Endothelial cell of umbilical vein (primary cell): ENCODE measurements around the gene HTR7. TPM values are rescaled to one million over a fixed set of nuclear protein-coding genes. Genes with fewer than 3 reads are reported as not detected.

Experiments used
- BruUV-seq: library from RNA; stranded (reverse); fragments of 400-500 nt; replicated peaks from 2 replicates; lab custom pipeline; 2021; lab: Mats Ljungman, UMichigan
- CTCF ChIA-PET: fragments of 300-600, 350-600 bp; sonication (Branson Sonifier 250); formaldehyde crosslinking; loops from one replicate; lab custom pipeline; 2021; ENCODE audit warnings: antibody characterized with exemption, inconsistent platforms; lab: Charles Lee
- POLR2A ChIA-PET: fragments of 300-600, 350-600 bp; sonication (Branson Sonifier 250); formaldehyde crosslinking; loops from one replicate; lab custom pipeline; 2021; ENCODE audit warnings: antibody characterized with exemption, inconsistent platforms; lab: Charles Lee
- DNase-seq: peaks from one replicate; pipeline ENCODE4 v3.0.0-alpha.2; 2011; ENCODE audit warnings: low read depth, low spot score
- FAIRE-seq: peaks from 2 replicates; lab custom pipeline; 2011; peaks lifted over from hg19 to GRCh38; lab: Jason Lieb, UNC
- H2AFZ ChIP-seq: 2 replicates; pipeline ENCODE4 v1.6.0; 2012; ENCODE audit warnings: low read depth, low read length, control low read depth, inconsistent platforms
- H3K27ac ChIP-seq: 2 replicates; pipeline ENCODE4 v1.5.1; 2011; ENCODE audit warnings: low read depth, mild to moderate bottlenecking, control low read depth, low read length, moderate library complexity; ENCODE audit not compliant: insufficient read depth
- H3K27me3 ChIP-seq, 2 experiments: 2 replicates each; pipeline versions ENCODE4 v1.6.0 to v1.6.1; 2011; ENCODE audit warnings: low read length in 2 of 2, mixed read lengths in 1 of 2; ENCODE audit not compliant: control insufficient read depth in 2 of 2, insufficient read depth in 2 of 2
- H3K36me3 ChIP-seq, 2 experiments: 2 replicates in 1 of 2; 3 replicates in 1 of 2; pipeline ENCODE4 v1.5.1; 2011; ENCODE audit warnings: low read length in 2 of 2, mild to moderate bottlenecking in 1 of 2, moderate library complexity in 1 of 2; ENCODE audit not compliant: control insufficient read depth in 2 of 2, insufficient read depth in 2 of 2; ENCODE audit errors: extremely low read depth in 1 of 2
- H3K4me1 ChIP-seq: 3 replicates; pipeline ENCODE4 v1.5.1; 2011; ENCODE audit warnings: mild to moderate bottlenecking, low read length; ENCODE audit not compliant: control insufficient read depth, insufficient read depth; ENCODE audit errors: extremely low read depth
- H3K4me2 ChIP-seq: 2 replicates; pipeline ENCODE4 v1.6.1; 2011; ENCODE audit warnings: low read length, control low read depth, mixed read lengths; ENCODE audit not compliant: insufficient read depth
- H3K4me3 ChIP-seq, 3 experiments: fragments of 200-600 bp in 1 of 3; sonication (generic), shearing (Covaris generic) in 1 of 3; replicated peaks in 1 of 3; 2 replicates each; pipeline ENCODE4 v1.5.1; 2011 to 2016; ENCODE audit warnings: control low read depth in 3 of 3, low read length in 3 of 3, mild to moderate bottlenecking in 2 of 3, inconsistent platforms in 1 of 3, low read depth in 1 of 3, moderate library complexity in 1 of 3; ENCODE audit not compliant: insufficient read depth in 1 of 3
- H3K79me2 ChIP-seq: 2 replicates; pipeline ENCODE4 v1.6.0; 2012; ENCODE audit warnings: low read length, inconsistent platforms; ENCODE audit not compliant: control insufficient read depth, insufficient read depth
- H3K9ac ChIP-seq: replicated peaks from 2 replicates; pipeline ENCODE3; 2011; ENCODE audit warnings: low read length, control low read depth; ENCODE audit not compliant: insufficient read depth; ENCODE audit errors: extremely low read depth
- H3K9me1 ChIP-seq: replicated peaks from 3 replicates; pipeline ENCODE4 v1.6.0; 2011; ENCODE audit warnings: mild to moderate bottlenecking, low read length; ENCODE audit not compliant: control insufficient read depth, insufficient read depth; ENCODE audit errors: extremely low read depth
- H3K9me3 ChIP-seq: replicated peaks from 2 replicates; pipeline ENCODE4 v1.5.1; 2012; ENCODE audit warnings: low read length, inconsistent platforms; ENCODE audit not compliant: control insufficient read depth, insufficient read depth
- H4K20me1 ChIP-seq: replicated peaks from 2 replicates; pipeline ENCODE3; 2011; ENCODE audit warnings: mild to moderate bottlenecking, low read length; ENCODE audit not compliant: control insufficient read depth, insufficient read depth; ENCODE audit errors: extremely low read depth
- CTCF ChIP-seq, 2 donors: IDR thresholded peaks; 1 replicate in 1 of 2; 2 replicates in 1 of 2; pipeline ENCODE4 v1.5.1; 2011; ENCODE audit warnings: low read length in 2 of 2, mild to moderate bottlenecking in 2 of 2, moderate library complexity in 2 of 2, control low read depth in 1 of 2, inconsistent platforms in 1 of 2, low read depth in 1 of 2; ENCODE audit not compliant: insufficient read depth in 1 of 2; ENCODE audit errors: extremely low read depth in 1 of 2
- MAX ChIP-seq: IDR thresholded peaks from 2 replicates; pipeline ENCODE4 v1.6.1; 2011; ENCODE audit not compliant: insufficient read depth, insufficient read length
- MYC ChIP-seq: IDR thresholded peaks from one replicate; pipeline ENCODE4 v1.6.1; 2011; ENCODE audit warnings: mild to moderate bottlenecking, low read depth, low read length
- POLR2A ChIP-seq: IDR thresholded peaks from 2 replicates; pipeline ENCODE4 v1.6.1; 2012; ENCODE audit warnings: low read depth, mild to moderate bottlenecking, control low read depth, low read length
- dilution Hi-C: fragments of 300-500 bp; cut with MboI; formaldehyde crosslinking; loops from one replicate; pipeline ENCODE4 v1.15.0; 2019; ENCODE audit warnings: low sequenced_read_pairs; ENCODE audit not compliant: extremely low pct_ligation_motif_present
- intact Hi-C: fragments of 100-400 bp; cut with micrococcal nuclease; formaldehyde crosslinking; loops from one replicate; pipeline ENCODE4 v1.10.0; 2022
- polyA plus RNA-seq, 4 experiments: library from polyadenylated mRNA; depleted of rRNA in 3 of 4; stranded (reverse) in 3 of 4; unstranded in 1 of 4; fragments of >200 nt; gene quantifications; 2 replicates each; pipeline versions ENCODE4 v1.2.1 to v1.2.3, GENCODE V29; 2011 to 2012; ENCODE audit warnings: missing spikeins in 1 of 4
- total RNA-seq: library from RNA; stranded (reverse); gene quantifications from 2 replicates; pipeline ENCODE4 v1.2.3, GENCODE V29; 2021

HTR7 gene
- total and polyA plus RNA-seq, 2 donors (not counting 3 experiments of a cell fraction or from before 2014, with no cell fraction given) = 0.01 to 0.22 TPM

- ChIA-PET POLR2A (no interaction called here), CTCF (interaction anchor here (0.6 to 3.8 kb wide), 36 partner anchors 10 to 1005 kb away, joined by 3 to 39 read pairs (median 6); partner anchors contain the start of gene RPP30)
- no TSS peak for BruUV-seq
- dilution Hi-C loops = no loop called here
- FAIRE-seq (no peak), DNase-seq (no peak)
- intact Hi-C loops = loop anchor here (1.0 to 5.0 kb wide), 4 partner anchors 37 to 995 kb away; no protein-coding TSS in a partner anchor
- no peaks in the 10 kb centered on the region for H3K36me3 ChIP-seq
- H3K9ac ChIP-seq = no peak overlapping the region
- H3K4me3 ChIP-seq = no peak overlapping the region
- H4K20me1 ChIP-seq = no peaks in the 10 kb centered on the region
- TF ChIP-seq POLR2A (no peak), CTCF (IDR thresholded peaks at IDR 0.05; ENCODE audit: extremely low read depth in 1 of 2, insufficient read depth in 1 of 2, low read depth in 1 of 2, low read length in 2 of 2) (peak in 1 of 2 donors; percentile 1)
- H3K4me1 ChIP-seq = no peaks in the 10 kb centered on the region
- H3K9me3 ChIP-seq = no peaks in the 10 kb centered on the region
- no peak overlapping the region for H3K4me2 ChIP-seq
- no peak overlapping the region for H2AFZ ChIP-seq
- peaks cover 9 to 25% of the 10 kb centered on the region in 2 experiments for H3K27me3 ChIP-seq
- H3K79me2 ChIP-seq = no peaks in the 10 kb centered on the region
- H3K27ac ChIP-seq = no peak overlapping the region
- H3K9me1 ChIP-seq = no peaks in the 10 kb centered on the region
Observed at GRCh38 chr10:90788199-90788491, 69.7 kb downstream of the HTR7 start.

GRCh38 chr10:90787393-90788198, 70.2 kb downstream of the HTR7 start:
- Histone ChIP-seq H3K27ac (no peak overlapping the region), H3K79me2 (no peaks in the 10 kb centered on the region), H3K9ac (no peak overlapping the region), H3K27me3 (peaks cover 9 to 25% of the 10 kb centered on the region in 2 experiments), H3K9me1 (no peaks in the 10 kb centered on the region), H2AFZ (no peak overlapping the region), H3K4me1 (no peaks in the 10 kb centered on the region), H3K9me3 (no peaks in the 10 kb centered on the region), H3K4me3 (no peak overlapping the region), H3K4me2 (no peak overlapping the region), H4K20me1 (no peaks in the 10 kb centered on the region), H3K36me3 (no peaks in the 10 kb centered on the region)
- intact Hi-C loops (loop anchor here (1.0 to 5.0 kb wide), 4 partner anchors 37 to 994 kb away; no protein-coding TSS in a partner anchor), dilution Hi-C loops (no loop called here)
- FAIRE-seq (no peak), DNase-seq (peak; percentile 47)
- POLR2A ChIA-PET = interaction anchor here (0.8 kb wide), 1 partner anchor 52 kb away, joined by 3 read pairs; no protein-coding TSS in a partner anchor
- TF ChIP-seq CTCF (IDR thresholded peaks at IDR 0.05; ENCODE audit: extremely low read depth in 1 of 2, insufficient read depth in 1 of 2, low read depth in 1 of 2, low read length in 2 of 2) = peak; percentile 72 to 78
- TF ChIP-seq MAX = no peak
- TF ChIP-seq MYC = no peak
- CTCF ChIA-PET = interaction anchor here (0.9 to 3.8 kb wide), 36 partner anchors 9 to 1005 kb away, joined by 3 to 39 read pairs (median 6); no protein-coding TSS in a partner anchor
- BruUV-seq = no TSS peak
